ENCODE results near the gene CCDC137.

CCDC137 gene

GRCh38 chr17:81655378-81656117, 11.0 kb upstream of the CCDC137 start:
- TF ChIP-seq SPI1 (IDR thresholded peaks at IDR 0.05; ENCODE audit: borderline replicate concordance, low read depth) (no peak), REST (IDR thresholded peaks at IDR 0.05; ENCODE audit: insufficient replicate concordance, low read depth) (no peak), CTCF (IDR thresholded peaks at IDR 0.05; ENCODE audit: insufficient read depth, low read length) (no peak), GABPA (IDR thresholded peaks at IDR 0.05; ENCODE audit: low read depth) (no peak), POLR2AphosphoS5 (IDR thresholded peaks at IDR 0.05; ENCODE audit: low read depth) (no peak)
- H3K27ac ChIP-seq (replicated peaks), result no peak overlapping the region
- H3K4me3 ChIP-seq (replicated peaks; ENCODE audit: insufficient read depth, low read length), result no peak overlapping the region
- DNase-seq (ENCODE audit: low read depth in 1 of 2, low spot score in 1 of 2), result no peak
- H3K27me3 ChIP-seq (ENCODE audit: insufficient read depth, poor library complexity, severe bottlenecking), result no peaks in the 10 kb centered on the region

- no peak within 1 kb of the TSS; the same call in 1 of the 2 replicates for H3K27ac ChIP-seq (replicated peaks)
These were observed 10.3 kb upstream of the CCDC137 start, which contains the start of gene PDE6G for GRCh38 chr17:81656118-81656743. TSS of gene PDE6G (minus strand) at chr17:81656542. CDS start at chr17:81653305, 3,237 bp downstream.

GRCh38 chr17:81656835-81657234, 9.7 kb upstream of the CCDC137 start:
- Histone ChIP-seq H3K4me3 (replicated peaks; ENCODE audit: insufficient read depth, low read length) (no peak overlapping the region), H3K27me3 (ENCODE audit: insufficient read depth, poor library complexity, severe bottlenecking) (no peaks in the 10 kb centered on the region), H3K27ac (replicated peaks) (no peak overlapping the region; the same call in 1 of the 2 replicates)
- no peak for DNase-seq (ENCODE audit: low read depth in 1 of 2, low spot score in 1 of 2)
- TF ChIP-seq CTCF (IDR thresholded peaks at IDR 0.05; ENCODE audit: insufficient read depth, low read length) (no peak), GABPA (IDR thresholded peaks at IDR 0.05; ENCODE audit: low read depth) (no peak), SPI1 (IDR thresholded peaks at IDR 0.05; ENCODE audit: borderline replicate concordance, low read depth) (no peak), POLR2AphosphoS5 (IDR thresholded peaks at IDR 0.05; ENCODE audit: low read depth) (no peak), REST (IDR thresholded peaks at IDR 0.05; ENCODE audit: insufficient replicate concordance, low read depth) (no peak)

More at GRCh38 chr17:81656118-81656743, 10.3 kb upstream of the CCDC137 start, which contains the start of gene PDE6G:
- Histone ChIP-seq H3K4me3 (replicated peaks; ENCODE audit: insufficient read depth, low read length) (no peak within 1 kb of the TSS), H3K27me3 (ENCODE audit: insufficient read depth, poor library complexity, severe bottlenecking) (no peaks in the 10 kb centered on the region)
- DNase-seq (ENCODE audit: low read depth in 1 of 2, low spot score in 1 of 2), result no peak
- TF ChIP-seq CTCF (IDR thresholded peaks at IDR 0.05; ENCODE audit: insufficient read depth, low read length), result no peak
